Epithelial cell of proximal tubule (primary cell): ENCODE data around the gene CPT1B. TPM values are rescaled to one million over a fixed set of nuclear protein-coding genes. Genes with fewer than 3 reads are reported as not detected.

Experiments
- DNase-seq: peaks from one replicate; pipeline ENCODE4 v3.0.0-alpha.2; 2011; ENCODE audit warnings: low read depth
- H3K4me3 ChIP-seq: 2 replicates; pipeline ENCODE4 v1.5.1; 2011; ENCODE audit warnings: low read depth, mild to moderate bottlenecking, low read length
- CTCF ChIP-seq: conservative IDR thresholded peaks from 2 replicates; pipeline ENCODE4 v1.5.1; 2012; ENCODE audit warnings: low read depth, mild to moderate bottlenecking, low read length
- total RNA-seq: library from RNA; depleted of rRNA; stranded (reverse); fragments of >200 nt; gene quantifications from 2 replicates; pipeline ENCODE4 v1.2.3, GENCODE V29; 2015

CPT1B gene
- total RNA-seq, 1 donor from 2014 or later = 4.0 TPM

- peak; percentile 52 for TF ChIP-seq CTCF
- peak within 1 kb of the TSS; percentile 73 for H3K4me3 ChIP-seq
- DNase-seq = no peak
Measured at GRCh38 chr22:50525104-50525857, 52.9 kb downstream of the CPT1B start, which contains the start of gene SCO2. TSS of gene SCO2 (minus strand) at chr22:50525598. CDS start at chr22:50524411, 1,187 bp downstream.

GRCh38 chr22:50524676-50525103 is 53.5 kb downstream of the CPT1B start:
- DNase-seq = no peak
- H3K4me3 ChIP-seq = peak overlapping the region; percentile 73
- no peak for TF ChIP-seq CTCF

- no peak for DNase-seq
- TF ChIP-seq CTCF = no peak
- peak overlapping the region; percentile 73 for H3K4me3 ChIP-seq
Measured at GRCh38 chr22:50523806-50524675, 54.2 kb downstream of the CPT1B start.

GRCh38 chr22:50523458-50523805 is 54.8 kb downstream of the CPT1B start:
- DNase-seq = no peak

GRCh38 chr22:50522806-50523438 is 55.3 kb downstream of the CPT1B start:
- TF ChIP-seq CTCF = no peak

More at GRCh38 chr22:50523458-50523805, 54.8 kb downstream of the CPT1B start:
- no peak for TF ChIP-seq CTCF
- no peak overlapping the region for H3K4me3 ChIP-seq

GRCh38 chr22:50522208-50522805 is 55.9 kb downstream of the CPT1B start:
- no peak for DNase-seq
- H3K4me3 ChIP-seq = no peak overlapping the region
- no peak for TF ChIP-seq CTCF

More at GRCh38 chr22:50522806-50523438, 55.3 kb downstream of the CPT1B start:
- H3K4me3 ChIP-seq = no peak overlapping the region
- DNase-seq = no peak
